ENCODE measurements around the gene KIF11. TPM values are rescaled to one million over a fixed set of nuclear protein-coding genes. Genes with fewer than 3 reads are reported as not detected.
A peak's percentile ranks its signal among the peaks of the same experiment; 100 is the strongest.

Gene KIF11
- total RNA-seq, 2 donors from 2014 or later: 36.5 to 55.7 TPM

DNA sequence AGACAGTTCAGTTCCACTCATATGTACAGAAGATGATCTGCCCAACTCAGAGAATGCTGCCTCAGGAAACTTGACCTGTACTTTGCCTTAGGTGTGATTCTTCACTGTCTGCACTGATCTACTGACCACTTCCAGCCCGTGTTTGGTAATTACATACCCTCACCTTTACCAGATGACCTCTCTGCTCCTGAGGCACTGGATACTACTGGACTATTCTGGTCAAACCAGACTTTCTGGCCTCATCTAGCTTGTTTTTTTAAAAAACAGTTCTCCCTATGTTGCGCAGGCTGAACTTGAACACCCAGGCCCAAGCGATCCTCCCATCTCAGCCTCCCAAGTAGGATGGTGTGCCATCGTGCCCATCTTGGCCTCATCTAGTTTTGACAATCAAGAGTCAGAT, 45.3 kb upstream of the KIF11 start:
- TF ChIP-seq, protein P1, sequence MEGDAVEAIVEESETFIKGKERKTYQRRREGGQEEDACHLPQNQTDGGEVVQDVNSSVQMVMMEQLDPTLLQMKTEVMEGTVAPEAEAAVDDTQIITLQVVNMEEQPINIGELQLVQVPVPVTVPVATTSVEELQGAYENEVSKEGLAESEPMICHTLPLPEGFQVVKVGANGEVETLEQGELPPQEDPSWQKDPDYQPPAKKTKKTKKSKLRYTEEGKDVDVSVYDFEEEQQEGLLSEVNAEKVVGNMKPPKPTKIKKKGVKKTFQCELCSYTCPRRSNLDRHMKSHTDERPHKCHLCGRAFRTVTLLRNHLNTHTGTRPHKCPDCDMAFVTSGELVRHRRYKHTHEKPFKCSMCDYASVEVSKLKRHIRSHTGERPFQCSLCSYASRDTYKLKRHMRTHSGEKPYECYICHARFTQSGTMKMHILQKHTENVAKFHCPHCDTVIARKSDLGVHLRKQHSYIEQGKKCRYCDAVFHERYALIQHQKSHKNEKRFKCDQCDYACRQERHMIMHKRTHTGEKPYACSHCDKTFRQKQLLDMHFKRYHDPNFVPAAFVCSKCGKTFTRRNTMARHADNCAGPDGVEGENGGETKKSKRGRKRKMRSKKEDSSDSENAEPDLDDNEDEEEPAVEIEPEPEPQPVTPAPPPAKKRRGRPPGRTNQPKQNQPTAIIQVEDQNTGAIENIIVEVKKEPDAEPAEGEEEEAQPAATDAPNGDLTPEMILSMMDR (conservative IDR thresholded peaks at IDR 0.05): no peak
- Mint-ChIP-seq H3K9me3 (no peaks in the 10 kb centered on the region), H3K27ac (no peak overlapping the region)

DNA sequence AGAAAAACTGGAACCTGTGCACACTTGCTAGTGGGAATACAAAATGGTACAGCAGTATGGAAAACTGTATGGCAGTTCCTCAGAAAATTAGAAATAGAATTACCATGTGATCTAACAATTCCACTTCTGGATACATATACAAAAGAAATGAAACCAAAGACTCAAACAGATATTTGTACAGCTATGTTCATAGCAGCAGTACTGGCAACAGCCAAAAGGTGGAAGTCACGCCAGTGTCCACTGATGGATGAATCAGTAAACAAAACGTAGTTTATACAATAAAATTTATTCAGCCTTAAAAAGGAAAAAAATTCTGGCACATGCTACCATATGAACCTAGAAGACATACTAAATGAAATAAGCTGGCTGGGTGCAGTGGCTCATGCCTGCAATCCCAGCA, 42.0 kb upstream of the KIF11 start:
- Histone ChIP-seq H3K4me3 (ENCODE audit: low read length) (no peak overlapping the region), H3K27ac (ENCODE audit: low read depth, low read length) (no peak overlapping the region), H3K4me1 (ENCODE audit: control insufficient read depth, insufficient read depth, low read length) (no peaks in the 10 kb centered on the region), H3K9me3 (ENCODE audit: control insufficient read depth, low read length) (peaks cover 21% of the 10 kb centered on the region), H3K27me3 (ENCODE audit: control insufficient read depth, insufficient read depth, low read length, poor library complexity, severe bottlenecking) (no peaks in the 10 kb centered on the region), H3K9ac (ENCODE audit: extremely low read depth, low read length, poor library complexity, severe bottlenecking) (no peak overlapping the region), H3K36me3 (ENCODE audit: control insufficient read depth, insufficient read depth, low read length) (peaks cover 34% of the 10 kb centered on the region)
- H3K4me3 Mint-ChIP-seq: no peak overlapping the region
- H3K4me1 Mint-ChIP-seq: no peaks in the 10 kb centered on the region
- DNase-seq: no peak
- TF ChIP-seq, protein P1 (conservative IDR thresholded peaks at IDR 0.05): peak; percentile 15
- no peaks in the 10 kb centered on the region for H3K27me3 Mint-ChIP-seq (ENCODE audit: insufficient read depth)
- H3K27ac Mint-ChIP-seq: no peak overlapping the region
- H3K9me3 Mint-ChIP-seq: peaks cover 21% of the 10 kb centered on the region
- WGBS, 2 experiments (ENCODE audit: insufficient coverage in 1 of 2, insufficient read length in 1 of 2): 81% methylated on average over 2 of the region's 2 CpGs; no CpG with 5 or more reads in 1 of the 2 experiments
- peaks cover 38% of the 10 kb centered on the region for H3K36me3 Mint-ChIP-seq (ENCODE audit: low read depth)

More for the DNA sequence above, 45.3 kb upstream of the KIF11 start:
- no peaks in the 10 kb centered on the region for H3K27me3 Mint-ChIP-seq (ENCODE audit: insufficient read depth)
- no peak for DNase-seq
- H3K27ac ChIP-seq (ENCODE audit: low read depth, low read length): no peak overlapping the region
- no peak overlapping the region for H3K9ac ChIP-seq (ENCODE audit: extremely low read depth, low read length, poor library complexity, severe bottlenecking)
- H3K9me3 ChIP-seq (ENCODE audit: control insufficient read depth, low read length): no peaks in the 10 kb centered on the region
- peaks cover 10% of the 10 kb centered on the region for H3K36me3 Mint-ChIP-seq (ENCODE audit: low read depth)
- H3K4me3 ChIP-seq (ENCODE audit: low read length): no peak overlapping the region
- no peaks in the 10 kb centered on the region for H3K4me1 ChIP-seq (ENCODE audit: control insufficient read depth, insufficient read depth, low read length)
- peaks cover 9% of the 10 kb centered on the region for H3K4me1 Mint-ChIP-seq
- no peak overlapping the region for H3K4me3 Mint-ChIP-seq
- WGBS, 2 experiments (ENCODE audit: insufficient coverage in 1 of 2, insufficient read length in 1 of 2): 94 to 96% methylated on average over 4 of the region's 4 CpGs
- H3K36me3 ChIP-seq (ENCODE audit: control insufficient read depth, insufficient read depth, low read length): peaks cover 13% of the 10 kb centered on the region
- H3K27me3 ChIP-seq (ENCODE audit: control insufficient read depth, insufficient read depth, low read length, poor library complexity, severe bottlenecking): no peaks in the 10 kb centered on the region

DNA sequence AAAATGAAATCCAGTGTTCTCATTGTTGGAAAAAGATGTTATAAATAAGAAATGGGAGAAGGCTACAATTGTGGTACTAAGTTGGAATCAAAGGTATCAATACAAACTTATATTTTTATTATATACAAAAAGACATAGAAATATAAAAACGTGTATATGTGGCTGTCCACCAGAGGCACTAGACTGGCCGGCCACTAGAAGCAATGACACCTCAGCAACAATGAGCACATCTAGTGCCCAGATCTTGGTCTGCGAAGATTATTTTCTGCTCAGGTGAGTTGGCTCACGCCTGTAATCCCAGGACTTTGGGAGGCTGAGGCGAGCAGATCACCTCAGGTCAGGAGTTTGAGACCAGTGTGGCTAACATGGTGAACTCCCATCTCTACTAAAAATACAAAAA, 40.6 kb upstream of the KIF11 start:
- H3K27ac ChIP-seq (ENCODE audit: low read depth, low read length): no peak overlapping the region
- DNase-seq: no peak
- H3K4me1 ChIP-seq (ENCODE audit: control insufficient read depth, insufficient read depth, low read length): no peaks in the 10 kb centered on the region
- no peak overlapping the region for H3K9ac ChIP-seq (ENCODE audit: extremely low read depth, low read length, poor library complexity, severe bottlenecking)
- H3K4me3 ChIP-seq (ENCODE audit: low read length): no peak overlapping the region
- H3K27ac Mint-ChIP-seq: no peak overlapping the region
- H3K4me3 Mint-ChIP-seq: no peak overlapping the region
- H3K9me3 Mint-ChIP-seq: peaks cover 26% of the 10 kb centered on the region
- H3K36me3 ChIP-seq (ENCODE audit: control insufficient read depth, insufficient read depth, low read length): peaks cover 40% of the 10 kb centered on the region
- no peaks in the 10 kb centered on the region for H3K4me1 Mint-ChIP-seq
- TF ChIP-seq, protein P1 (conservative IDR thresholded peaks at IDR 0.05): peak; percentile 65
- H3K36me3 Mint-ChIP-seq (ENCODE audit: low read depth): peaks cover 50% of the 10 kb centered on the region
- no peaks in the 10 kb centered on the region for H3K27me3 Mint-ChIP-seq (ENCODE audit: insufficient read depth)
- no peaks in the 10 kb centered on the region for H3K27me3 ChIP-seq (ENCODE audit: control insufficient read depth, insufficient read depth, low read length, poor library complexity, severe bottlenecking)
- 93 to 94% methylated on average over 4 to 5 of the region's 5 CpGs for WGBS, 2 experiments (ENCODE audit: insufficient coverage in 1 of 2, insufficient read length in 1 of 2)
- peaks cover 23% of the 10 kb centered on the region for H3K9me3 ChIP-seq (ENCODE audit: control insufficient read depth, low read length)
